IMR-90 (cell line): ENCODE results near the gene SALL2. TPM values are rescaled to one million over a fixed set of nuclear protein-coding genes. Genes with fewer than 3 reads are reported as not detected.

ENCODE experiments used
- ATAC-seq: fragments of 200-7000 bp; cut with Tn5 transposase; 2 replicates; pipeline ENCODE4 v1.9.1; 2020; ENCODE audit warnings: low read depth, mild to moderate bottlenecking, moderate library complexity
- BruUV-seq: library from RNA; stranded (reverse); fragments of 400-500 nt; replicated peaks from 2 replicates; lab custom pipeline; 2021; lab: Mats Ljungman, UMichigan
- CTCF ChIA-PET: fragments of 300-600 bp; formaldehyde crosslinking; extraction: SDS; loops from one replicate; lab custom pipeline; 2021; ENCODE audit warnings: antibody characterized with exemption; lab: Yijun Ruan, JAX
- POLR2A ChIA-PET: fragments of 300-600 bp; sonication (Branson Sonifier 250); formaldehyde crosslinking; loops from one replicate; lab custom pipeline; 2022; ENCODE audit warnings: antibody characterized with exemption; ENCODE audit not compliant: unreplicated experiment; lab: Charles Lee
- DNase-seq: peaks from one replicate; pipeline ENCODE4 v3.0.0; 2013
- H2AFZ ChIP-seq: replicated peaks from 2 replicates; pipeline ENCODE3; 2013; ENCODE audit warnings: low read length, mild to moderate bottlenecking; ENCODE audit not compliant: poor library complexity
- H2AK5ac ChIP-seq: 2 replicates; pipeline ENCODE4 v1.6.1; 2013; ENCODE audit warnings: low read depth, low read length, inconsistent platforms
- H2AK9ac ChIP-seq: replicated peaks from 2 replicates; pipeline ENCODE3; 2013; ENCODE audit warnings: mild to moderate bottlenecking, low read depth, low read length, moderate library complexity; ENCODE audit not compliant: poor library complexity
- H2BK120ac ChIP-seq: 2 replicates; pipeline ENCODE4 v1.6.1; 2013; ENCODE audit warnings: low read depth, low read length, inconsistent platforms
- H2BK15ac ChIP-seq: 3 replicates; pipeline ENCODE4 v1.6.1; 2013; ENCODE audit warnings: low read depth, low read length, inconsistent platforms
- H2BK20ac ChIP-seq: 2 replicates; pipeline ENCODE4 v1.6.1; 2013; ENCODE audit warnings: low read depth, mild to moderate bottlenecking, inconsistent platforms, low read length, moderate library complexity
- H2BK5ac ChIP-seq: 2 replicates; pipeline ENCODE4 v1.6.1; 2013; ENCODE audit warnings: mild to moderate bottlenecking, low read depth, low read length, inconsistent platforms; ENCODE audit not compliant: poor library complexity, severe bottlenecking
- H3K14ac ChIP-seq: replicated peaks from 2 replicates; pipeline ENCODE4 v1.6.1; 2013; ENCODE audit warnings: low read depth, low read length, inconsistent platforms
- H3K18ac ChIP-seq: 2 replicates; pipeline ENCODE4 v1.6.1; 2013; ENCODE audit warnings: low read depth, low read length, control low read depth
- H3K23ac ChIP-seq: 2 replicates; pipeline ENCODE4 v1.6.1; 2013; ENCODE audit warnings: low read depth, low read length, inconsistent platforms
- H3K27ac ChIP-seq: 2 replicates; pipeline ENCODE4 v1.5.1; 2013; ENCODE audit warnings: mild to moderate bottlenecking, control low read depth, low read length; ENCODE audit not compliant: insufficient read depth
- H3K27me3 ChIP-seq: 2 replicates; pipeline ENCODE4 v1.6.1; 2013; ENCODE audit warnings: low read length; ENCODE audit not compliant: control insufficient read depth, insufficient read depth
- H3K36me3 ChIP-seq: 2 replicates; pipeline ENCODE4 v1.6.1; 2013; ENCODE audit warnings: low read length, mixed read lengths; ENCODE audit not compliant: control insufficient read depth, insufficient read depth
- H3K4ac ChIP-seq: 2 replicates; pipeline ENCODE4 v1.6.1; 2013; ENCODE audit warnings: low read depth, low read length, inconsistent platforms
- H3K4me1 ChIP-seq: 2 replicates; pipeline ENCODE4 v1.6.1; 2013; ENCODE audit warnings: low read length, mixed read lengths; ENCODE audit not compliant: control insufficient read depth, insufficient read depth
- H3K4me2 ChIP-seq: 2 replicates; pipeline ENCODE4 v1.6.1; 2013; ENCODE audit warnings: low read depth, mild to moderate bottlenecking, control low read depth, low read length, moderate library complexity
- H3K4me3 ChIP-seq: 2 replicates; pipeline ENCODE4 v1.5.1; 2013; ENCODE audit warnings: low read depth, mild to moderate bottlenecking, control low read depth, low read length, moderate library complexity; ENCODE audit not compliant: insufficient read depth
- H3K56ac ChIP-seq: 2 replicates; pipeline ENCODE4 v1.6.1; 2013; ENCODE audit warnings: low read length, inconsistent platforms; ENCODE audit not compliant: insufficient read depth; ENCODE audit errors: extremely low read depth
- H3K79me1 ChIP-seq, 2 experiments: 2 replicates each; pipeline ENCODE4 v1.6.1; 2013; ENCODE audit warnings: low read length in 2 of 2, inconsistent platforms in 1 of 2, low read depth in 1 of 2
- H3K9ac ChIP-seq: 2 replicates; pipeline ENCODE4 v1.6.1; 2013; ENCODE audit warnings: low read depth, low read length, control low read depth
- H3K9me1 ChIP-seq: 2 replicates; pipeline ENCODE4 v1.6.1; 2013; ENCODE audit warnings: low read length, inconsistent platforms; ENCODE audit not compliant: insufficient read depth
- H3K9me3 ChIP-seq: 2 replicates; pipeline ENCODE4 v1.6.1; 2013; ENCODE audit warnings: low read length; ENCODE audit not compliant: control insufficient read depth, insufficient read depth
- H4K20me1 ChIP-seq: 2 replicates; pipeline ENCODE4 v1.6.1; 2013; ENCODE audit warnings: low read length, inconsistent platforms; ENCODE audit not compliant: insufficient read depth
- H4K5ac ChIP-seq: 2 replicates; pipeline ENCODE4 v1.6.1; 2013; ENCODE audit warnings: mild to moderate bottlenecking, low read depth, low read length, control low read depth
- H4K8ac ChIP-seq, 2 experiments: 2 replicates each; pipeline ENCODE4 v1.6.1; 2013; ENCODE audit warnings: low read depth in 2 of 2, low read length in 2 of 2, control low read depth in 1 of 2, inconsistent platforms in 1 of 2
- H4K91ac ChIP-seq: 2 replicates; pipeline ENCODE4 v1.6.1; 2013; ENCODE audit warnings: low read depth, low read length, inconsistent platforms; ENCODE audit not compliant: insufficient read depth
- BHLHE40 ChIP-seq: fragments of 150-350 bp; IDR thresholded peaks from 2 replicates; pipeline ENCODE4 v1.6.1; 2016; ENCODE audit warnings: mild to moderate bottlenecking, low read depth, low read length
- MAZ ChIP-seq: IDR thresholded peaks from 2 replicates; pipeline ENCODE4 v1.6.1; 2012; ENCODE audit warnings: low read depth, mild to moderate bottlenecking, low read length, improper control_type of control experiment, moderate library complexity, borderline replicate concordance
- MXI1 ChIP-seq: IDR thresholded peaks from 2 replicates; pipeline ENCODE4 v1.6.1; 2012; ENCODE audit warnings: low read depth, mild to moderate bottlenecking, low read length, moderate library complexity, borderline replicate concordance
- NFE2L2 ChIP-seq: fragments of 150-350 bp; IDR thresholded peaks from 2 replicates; pipeline ENCODE4 v1.6.1; 2016; ENCODE audit warnings: low read depth, mild to moderate bottlenecking, low read length
- RAD21 ChIP-seq: IDR thresholded peaks from 2 replicates; pipeline ENCODE4 v1.6.1; 2012; ENCODE audit warnings: low read length, improper control_type of control experiment
- RCOR1 ChIP-seq: IDR thresholded peaks from 2 replicates; pipeline ENCODE4 v1.6.1; 2012; ENCODE audit warnings: mild to moderate bottlenecking, low read length, improper control_type of control experiment; ENCODE audit not compliant: insufficient replicate concordance
- RFX5 ChIP-seq: IDR thresholded peaks from 2 replicates; pipeline ENCODE4 v1.8.0; 2012; ENCODE audit warnings: low read depth, mild to moderate bottlenecking, low read length, moderate library complexity
- WGBS, 2 experiments: methylation state at CpG; one replicate each; pipeline versions ENCODE4 v1.1.5 to v1.1.7; 2013; ENCODE audit warnings: missing lambda C conversion rate in 2 of 2; ENCODE audit not compliant: insufficient read length in 1 of 2; ENCODE audit errors: extremely low coverage in 2 of 2; 5-methylcytosine and 5-hydroxymethylcytosine counted together
- dilution Hi-C: fragments of 300-500 bp; cut with HindIII; formaldehyde crosslinking; loops from one replicate; pipeline ENCODE4 v1.14.3; 2018; ENCODE audit warnings: low sequenced_read_pairs; ENCODE audit not compliant: unreplicated experiment
- in situ Hi-C: fragments of 300-500 bp; cut with MboI; formaldehyde crosslinking; loops from 3 replicates; pipeline ENCODE4 v1.14.3; 2019; ENCODE audit warnings: low sequenced_read_pairs, inconsistent platforms, mixed read lengths
- intact Hi-C: fragments of 100-400 bp; cut with micrococcal nuclease; formaldehyde crosslinking; loops from 2 replicates; pipeline ENCODE4 v1.10.0; 2022
- polyA plus RNA-seq, 3 experiments: library from polyadenylated mRNA; depleted of rRNA; stranded (reverse); fragments of >200 nt; gene quantifications; 2 replicates each; pipeline ENCODE4 v1.2.3, GENCODE V29; 2012; ENCODE audit warnings: low replicate concordance in 1 of 3
- total RNA-seq: library from RNA; depleted of rRNA; stranded (reverse); fragments of >200 nt; gene quantifications from 2 replicates; pipeline ENCODE4 v1.2.3, GENCODE V29; 2012
- TF ChIP-seq, protein P1 (sequence below): conservative IDR thresholded peaks from 2 replicates; pipeline ENCODE4 v1.5.1; 2012; ENCODE audit warnings: mild to moderate bottlenecking, low read depth, low read length, improper control_type of control experiment
- TF ChIP-seq, protein P2 (sequence below): fragments of 150-350 bp; IDR thresholded peaks from 2 replicates; pipeline ENCODE4 v1.6.1; 2017; ENCODE audit warnings: mild to moderate bottlenecking, antibody characterized with exemption, low read length, low read depth
- TF ChIP-seq, protein P3 (sequence below): fragments of 150-350 bp; IDR thresholded peaks from 2 replicates; pipeline ENCODE4 v1.6.1; 2016; ENCODE audit warnings: low read depth, mild to moderate bottlenecking, low read length, moderate library complexity, borderline replicate concordance

SALL2 gene
- total and polyA plus RNA-seq, 2 of the 4 experiments (the other 2 are of a cell fraction), result 2.9 to 10.1 TPM

DNA sequence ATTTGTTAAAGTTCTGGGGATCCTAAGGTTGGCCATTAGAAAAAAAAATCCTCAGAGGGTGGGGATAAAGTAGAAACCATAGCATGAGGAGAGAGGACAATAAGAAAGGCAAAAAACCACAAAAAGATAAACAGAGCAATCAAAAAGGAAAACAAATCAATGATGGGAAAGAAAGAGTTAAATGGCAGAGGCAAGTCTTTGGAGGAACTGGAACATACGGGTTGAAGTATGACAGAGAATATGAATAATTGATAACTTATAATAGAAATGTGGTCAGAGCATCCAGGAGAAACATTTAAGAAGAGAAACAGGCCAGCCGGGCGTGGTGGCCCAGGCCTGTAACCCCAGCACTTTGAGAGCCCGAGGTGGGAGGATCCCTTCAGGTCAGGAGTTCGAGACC, 17.8 kb upstream of the SALL2 start:
- Histone ChIP-seq H3K9me3 (no peaks in the 10 kb centered on the region), H3K14ac (no peak overlapping the region), H3K4ac (no peak overlapping the region), H2BK5ac (no peak overlapping the region), H3K27me3 (peaks cover 8% of the 10 kb centered on the region), H3K9me1 (no peaks in the 10 kb centered on the region), H3K36me3 (no peaks in the 10 kb centered on the region), H2AK5ac (no peak overlapping the region), H2BK15ac (no peak overlapping the region), H3K79me1 (no peaks in the 10 kb centered on the region), H3K18ac (no peak overlapping the region), H3K23ac (no peak overlapping the region), H2AFZ (no peak overlapping the region), H3K56ac (no peak overlapping the region), H4K5ac (no peak overlapping the region), H4K20me1 (no peaks in the 10 kb centered on the region), H2BK120ac (no peak overlapping the region), H3K4me1 (no peaks in the 10 kb centered on the region), H4K91ac (no peak overlapping the region), H4K8ac (no peak overlapping the region), H2AK9ac (no peak overlapping the region), H3K9ac (no peak overlapping the region), H3K27ac (no peak overlapping the region), H3K4me2 (no peak overlapping the region), H3K4me3 (no peak overlapping the region), H2BK20ac (no peak overlapping the region)
- in situ Hi-C loops (no loop called here), dilution Hi-C loops (no loop called here), intact Hi-C loops (no loop called here)
- no peak for ATAC-seq
- no CpG with 5 or more reads among the region's 5 CpGs for WGBS, 2 experiments
- CTCF ChIA-PET, result no interaction called here
- no peak for DNase-seq
- TF ChIP-seq RAD21 (no peak), RCOR1 (no peak), MAZ (no peak), MXI1 (no peak), BHLHE40 (no peak), RFX5 (no peak), NFE2L2 (no peak)
- TF ChIP-seq, protein P1, sequence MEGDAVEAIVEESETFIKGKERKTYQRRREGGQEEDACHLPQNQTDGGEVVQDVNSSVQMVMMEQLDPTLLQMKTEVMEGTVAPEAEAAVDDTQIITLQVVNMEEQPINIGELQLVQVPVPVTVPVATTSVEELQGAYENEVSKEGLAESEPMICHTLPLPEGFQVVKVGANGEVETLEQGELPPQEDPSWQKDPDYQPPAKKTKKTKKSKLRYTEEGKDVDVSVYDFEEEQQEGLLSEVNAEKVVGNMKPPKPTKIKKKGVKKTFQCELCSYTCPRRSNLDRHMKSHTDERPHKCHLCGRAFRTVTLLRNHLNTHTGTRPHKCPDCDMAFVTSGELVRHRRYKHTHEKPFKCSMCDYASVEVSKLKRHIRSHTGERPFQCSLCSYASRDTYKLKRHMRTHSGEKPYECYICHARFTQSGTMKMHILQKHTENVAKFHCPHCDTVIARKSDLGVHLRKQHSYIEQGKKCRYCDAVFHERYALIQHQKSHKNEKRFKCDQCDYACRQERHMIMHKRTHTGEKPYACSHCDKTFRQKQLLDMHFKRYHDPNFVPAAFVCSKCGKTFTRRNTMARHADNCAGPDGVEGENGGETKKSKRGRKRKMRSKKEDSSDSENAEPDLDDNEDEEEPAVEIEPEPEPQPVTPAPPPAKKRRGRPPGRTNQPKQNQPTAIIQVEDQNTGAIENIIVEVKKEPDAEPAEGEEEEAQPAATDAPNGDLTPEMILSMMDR, result no peak
- TF ChIP-seq, protein P2, sequence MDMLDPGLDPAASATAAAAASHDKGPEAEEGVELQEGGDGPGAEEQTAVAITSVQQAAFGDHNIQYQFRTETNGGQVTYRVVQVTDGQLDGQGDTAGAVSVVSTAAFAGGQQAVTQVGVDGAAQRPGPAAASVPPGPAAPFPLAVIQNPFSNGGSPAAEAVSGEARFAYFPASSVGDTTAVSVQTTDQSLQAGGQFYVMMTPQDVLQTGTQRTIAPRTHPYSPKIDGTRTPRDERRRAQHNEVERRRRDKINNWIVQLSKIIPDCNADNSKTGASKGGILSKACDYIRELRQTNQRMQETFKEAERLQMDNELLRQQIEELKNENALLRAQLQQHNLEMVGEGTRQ, result no peak
- TF ChIP-seq, protein P3, sequence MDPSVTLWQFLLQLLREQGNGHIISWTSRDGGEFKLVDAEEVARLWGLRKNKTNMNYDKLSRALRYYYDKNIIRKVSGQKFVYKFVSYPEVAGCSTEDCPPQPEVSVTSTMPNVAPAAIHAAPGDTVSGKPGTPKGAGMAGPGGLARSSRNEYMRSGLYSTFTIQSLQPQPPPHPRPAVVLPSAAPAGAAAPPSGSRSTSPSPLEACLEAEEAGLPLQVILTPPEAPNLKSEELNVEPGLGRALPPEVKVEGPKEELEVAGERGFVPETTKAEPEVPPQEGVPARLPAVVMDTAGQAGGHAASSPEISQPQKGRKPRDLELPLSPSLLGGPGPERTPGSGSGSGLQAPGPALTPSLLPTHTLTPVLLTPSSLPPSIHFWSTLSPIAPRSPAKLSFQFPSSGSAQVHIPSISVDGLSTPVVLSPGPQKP, result no peak
- POLR2A ChIA-PET, result no interaction called here
- BruUV-seq, result no TSS peak
